ENCODE results near the gene ZNF181. TPM values are rescaled to one million over a fixed set of nuclear protein-coding genes. Genes with fewer than 3 reads are reported as not detected.

ZNF181 gene
- total RNA-seq, 1 experiment from 2014 or later: 18.6 TPM

DNA sequence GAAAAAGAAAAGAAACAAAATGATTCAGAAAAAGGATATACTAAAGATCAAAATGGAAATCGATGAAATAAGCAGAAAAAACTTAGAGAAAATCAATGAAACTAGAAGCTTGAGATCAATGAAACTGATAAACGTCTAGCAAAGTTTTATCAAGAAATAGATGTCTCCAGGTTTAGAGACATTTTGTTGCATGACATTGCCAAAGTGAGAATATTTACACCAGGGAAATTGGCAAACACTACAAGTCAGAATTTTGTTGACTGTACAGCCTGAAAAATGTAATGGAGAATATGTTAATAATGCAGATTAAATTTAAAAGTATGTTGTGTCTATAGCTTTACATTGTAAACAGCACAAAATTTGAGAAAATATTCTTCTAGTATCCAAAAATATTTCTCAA lies 44.3 kb downstream of the ZNF181 start:
- Histone ChIP-seq H3K9me3 (replicated peaks) (no peaks in the 10 kb centered on the region; the same call in 1 of the 2 replicates), H3K27me3 (no peaks in the 10 kb centered on the region), H3K4me1 (no peaks in the 10 kb centered on the region), H3K27ac (no peak overlapping the region), H3K36me3 (no peaks in the 10 kb centered on the region), H3K4me3 (no peak overlapping the region)
- no peak for DNase-seq

GRCh38 chr19:34779652-34780051 lies 45.6 kb downstream of the ZNF181 start:
- H3K27ac ChIP-seq: no peak overlapping the region
- no peak for DNase-seq

DNA sequence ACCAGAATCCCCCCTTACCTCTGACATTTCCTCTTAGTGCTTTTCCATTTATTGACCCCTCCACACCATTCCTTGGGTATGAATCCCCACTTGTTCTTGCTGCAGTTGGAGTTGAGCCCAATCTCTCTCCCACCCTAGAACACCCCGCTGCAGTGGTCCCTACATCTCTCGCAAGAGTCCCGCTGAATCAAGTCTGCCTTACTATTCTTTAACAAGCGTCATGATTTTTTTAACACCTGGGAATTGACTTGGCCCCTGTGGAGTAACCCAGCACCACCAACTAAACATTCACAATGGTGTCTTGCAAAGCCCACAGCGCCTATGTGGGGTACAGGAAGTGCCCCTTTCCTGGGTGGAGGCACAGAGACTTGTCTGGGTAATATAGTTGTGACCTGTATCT lies 52.2 kb downstream of the ZNF181 start:
- Histone ChIP-seq H3K4me3 (no peak overlapping the region), H3K27ac (no peak overlapping the region), H3K36me3 (no peaks in the 10 kb centered on the region), H3K27me3 (no peaks in the 10 kb centered on the region), H3K4me1 (no peaks in the 10 kb centered on the region), H3K9me3 (replicated peaks) (0 out of 2 replicates have a peak, but pooled peaks cover 3% of the 10 kb centered on the region)
- DNase-seq: no peak

More at GRCh38 chr19:34779652-34780051, 45.6 kb downstream of the ZNF181 start:
- Histone ChIP-seq H3K4me1 (no peaks in the 10 kb centered on the region), H3K9me3 (replicated peaks) (no peaks in the 10 kb centered on the region; the same call in 1 of the 2 replicates), H3K36me3 (no peaks in the 10 kb centered on the region), H3K27me3 (no peaks in the 10 kb centered on the region), H3K4me3 (no peak overlapping the region)

DNA sequence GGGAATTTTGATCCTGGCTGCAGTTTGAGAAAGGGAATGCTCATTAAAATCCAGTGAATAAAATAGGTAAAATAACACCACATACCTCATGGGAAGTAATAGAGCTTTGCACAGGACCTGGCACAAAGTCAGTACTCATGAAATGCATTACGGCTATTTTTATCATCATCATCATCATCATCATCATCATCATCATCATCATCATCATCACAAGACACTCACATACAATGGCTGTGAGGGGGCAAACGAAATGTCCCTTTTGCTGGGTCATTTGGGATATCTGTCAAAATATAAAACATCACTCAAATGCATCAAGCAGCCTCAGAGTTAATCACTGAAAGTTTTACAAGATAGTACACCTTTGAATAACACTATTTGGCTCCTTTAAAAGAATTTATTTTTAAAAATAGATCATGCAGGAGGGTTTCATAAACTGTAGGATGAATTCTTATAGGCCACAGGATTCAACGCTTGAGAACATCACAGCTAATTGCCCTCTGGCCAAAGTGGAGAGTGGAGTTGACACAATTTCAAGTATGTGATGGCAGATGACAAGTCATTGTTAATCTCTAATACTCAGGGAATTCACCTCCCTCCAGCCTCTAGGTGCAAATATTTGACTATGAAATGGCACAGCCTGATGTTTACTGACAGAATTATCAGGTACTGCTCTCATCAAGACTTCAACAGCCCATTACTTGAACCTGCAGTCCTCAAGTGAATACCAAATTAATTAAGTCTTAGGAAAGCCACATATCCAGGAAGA lies 53.2 kb downstream of the ZNF181 start:
- Histone ChIP-seq H3K27me3 (no peaks in the 10 kb centered on the region), H3K36me3 (no peaks in the 10 kb centered on the region), H3K4me1 (no peaks in the 10 kb centered on the region), H3K27ac (no peak overlapping the region), H3K4me3 (no peak overlapping the region), H3K9me3 (replicated peaks) (0 out of 2 replicates have a peak, but pooled peaks cover 3% of the 10 kb centered on the region)
- no peak for DNase-seq

DNA sequence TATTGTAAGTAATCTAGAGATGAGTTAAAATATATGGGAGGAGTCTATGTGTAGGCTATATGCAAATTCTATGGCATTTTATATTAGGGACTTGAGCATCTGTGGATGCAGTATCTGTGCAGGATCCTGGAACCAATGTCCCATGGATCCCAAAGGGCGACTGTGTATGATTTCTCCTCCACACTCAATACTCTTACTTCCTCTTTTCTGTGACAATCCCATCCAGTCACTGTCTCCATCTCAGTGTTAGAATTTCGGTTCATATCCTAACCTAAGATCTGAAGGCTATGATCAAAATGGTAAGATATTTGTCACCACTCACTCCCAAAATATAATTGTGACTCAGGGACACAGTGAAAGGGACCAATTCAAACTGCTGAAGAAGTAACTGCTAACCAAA lies 54.0 kb downstream of the ZNF181 start:
- 0 out of 2 replicates have a peak, but pooled peaks cover 3% of the 10 kb centered on the region for H3K9me3 ChIP-seq (replicated peaks)

DNA sequence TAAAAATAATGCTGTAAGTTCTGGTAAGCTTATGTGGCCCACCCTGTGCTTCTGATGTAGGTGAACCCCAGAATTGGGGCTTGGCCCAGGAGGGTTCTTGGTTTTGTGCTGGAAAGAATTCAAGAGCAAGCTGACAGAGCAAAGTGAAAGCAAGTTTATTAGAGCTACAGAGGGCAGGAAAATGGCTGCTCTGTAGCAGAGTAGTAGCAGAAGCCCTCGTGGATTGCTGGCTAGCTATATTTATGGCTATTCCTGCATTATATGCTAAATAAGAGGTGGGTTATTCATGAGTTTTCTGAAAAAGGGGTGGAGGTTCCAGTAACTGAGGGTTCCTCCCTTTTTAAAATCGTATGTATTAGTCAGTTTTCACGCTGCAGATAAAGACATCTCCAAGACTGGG lies 59.5 kb downstream of the ZNF181 start:
- Histone ChIP-seq H3K27ac (no peak overlapping the region), H3K27me3 (no peaks in the 10 kb centered on the region)

More for the DNA sequence above, 54.0 kb downstream of the ZNF181 start:
- DNase-seq: no peak
- Histone ChIP-seq H3K27ac (no peak overlapping the region), H3K4me1 (no peaks in the 10 kb centered on the region), H3K36me3 (no peaks in the 10 kb centered on the region), H3K4me3 (no peak overlapping the region), H3K27me3 (no peaks in the 10 kb centered on the region)

DNA sequence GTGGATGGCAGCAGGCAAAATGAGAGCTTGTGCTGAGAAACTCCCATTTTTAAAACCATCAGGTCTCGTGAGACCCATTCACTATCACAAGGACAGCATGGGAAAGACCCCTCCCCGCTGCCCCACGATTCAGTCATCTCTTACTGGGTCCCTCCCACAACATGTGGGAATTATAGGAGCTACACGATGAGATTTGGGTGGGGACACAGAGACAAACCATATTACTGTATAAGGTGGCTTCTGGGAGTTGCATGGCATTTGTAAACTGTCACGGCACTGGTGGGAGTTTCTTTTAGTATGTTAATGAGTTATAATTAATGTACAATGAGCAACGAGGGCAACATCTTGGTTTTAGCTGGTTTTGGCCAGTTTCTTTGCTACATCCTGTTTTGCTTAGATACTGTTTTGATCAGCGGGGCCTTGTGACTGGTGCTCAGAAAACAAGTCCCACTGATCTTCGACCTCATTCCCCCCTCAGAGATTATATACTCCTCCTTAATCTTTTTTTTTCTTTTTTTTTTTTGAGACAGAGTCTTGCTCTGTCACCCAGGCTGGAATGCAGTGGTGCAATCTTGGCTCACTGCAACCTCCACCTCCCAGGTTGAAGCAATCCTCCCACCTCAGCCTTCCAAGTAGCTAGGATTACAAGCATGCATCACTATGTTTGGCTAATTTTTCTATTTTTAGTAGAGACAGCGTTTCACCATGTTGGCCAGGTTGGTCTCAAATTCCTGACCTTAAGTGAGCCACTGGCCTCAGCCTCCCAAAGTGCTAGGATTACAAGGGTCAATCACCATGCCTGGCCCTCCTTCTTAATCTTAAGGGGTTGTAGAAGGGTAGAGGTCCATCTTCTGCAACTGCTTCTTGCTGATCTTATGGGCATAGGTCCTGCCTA lies 60.3 kb downstream of the ZNF181 start:
- no peaks in the 10 kb centered on the region; the same call in 1 of the 2 replicates for H3K9me3 ChIP-seq (replicated peaks)
- no peaks in the 10 kb centered on the region for H3K4me1 ChIP-seq
- no peak overlapping the region for H3K4me3 ChIP-seq
- no peaks in the 10 kb centered on the region for H3K27me3 ChIP-seq
- no peak overlapping the region for H3K27ac ChIP-seq
- DNase-seq: no peak
- H3K36me3 ChIP-seq: no peaks in the 10 kb centered on the region

More for the DNA sequence above, 59.5 kb downstream of the ZNF181 start:
- Histone ChIP-seq H3K4me3 (no peak overlapping the region; the same call in 1 of the 2 replicates), H3K9me3 (replicated peaks) (no peaks in the 10 kb centered on the region; the same call in 1 of the 2 replicates), H3K4me1 (no peaks in the 10 kb centered on the region), H3K36me3 (no peaks in the 10 kb centered on the region)
- DNase-seq: no peak

Other genes starting within 250 kb of the ZNF181 start
- not detected in 2 replicates for gene SCGB2B2, start 57.1 kb upstream of the ZNF181 start, total RNA-seq (2014; rRNA removed; shearing (Covaris generic))
- 38.4 and 47.7 TPM in 2 replicates for gene ZNF302, start 56.6 kb upstream of the ZNF181 start, total RNA-seq (2014; rRNA removed; shearing (Covaris generic))
- 8.5 and 9.0 TPM in 2 replicates for gene ZNF599, start 39.0 kb downstream of the ZNF181 start, total RNA-seq (2014; rRNA removed; shearing (Covaris generic))
- gene ZNF30, start 192.7 kb downstream of the ZNF181 start, total RNA-seq (2014; rRNA removed; shearing (Covaris generic)): 2.8 and 3.8 TPM in 2 replicates
- gene ZNF792, start 230.0 kb downstream of the ZNF181 start, total RNA-seq (2014; rRNA removed; shearing (Covaris generic)): 1.6 and 2.1 TPM in 2 replicates

Data from SJCRH30 (cell line).